ENCODE data around the gene SEPTIN7. TPM values are rescaled to one million over a fixed set of nuclear protein-coding genes. Genes with fewer than 3 reads are reported as not detected.

SEPTIN7 gene
- total and polyA plus RNA-seq, 10 donors: 184 to 243 (median 216) TPM

- no peaks in the 10 kb centered on the region for H3K36me3 ChIP-seq
- TF ChIP-seq POLR2A (IDR thresholded peaks at IDR 0.05) (no peak), CTCF (IDR thresholded peaks at IDR 0.05 in 8 of 11, conservative IDR thresholded peaks at IDR 0.05 in 3 of 11) (no peak)
- no peak overlapping the region for H3K27ac ChIP-seq
- DNase-seq: no peak
- intact Hi-C loops (cut with DNase I; ENCODE audit: low total_unique reads): no loop called here
- WGBS, 5 donors: 79 to 93% (median 90%) methylated on average over 5 of the region's 5 CpGs
- H3K4me1 ChIP-seq: peaks cover 2 to 29% (median 23%) of the 10 kb centered on the region in 6 donors
- H3K4me3 ChIP-seq: no peak overlapping the region
- H3K9me3 ChIP-seq: no peaks in the 10 kb centered on the region
- H3K27me3 ChIP-seq (replicated peaks in 1 of 7): no peaks in the 10 kb centered on the region
These were observed 3.5 kb upstream of the SEPTIN7 start for GRCh38 chr7:35797311-35797710.

GRCh38 chr7:35799846-35800717 lies 775 bp upstream of the SEPTIN7 start:
- Histone ChIP-seq H3K36me3 (no peaks in the 10 kb centered on the region), H3K27me3 (replicated peaks in 1 of 7) (no peaks in the 10 kb centered on the region), H3K9me3 (no peaks in the 10 kb centered on the region), H3K4me3 (peak overlapping the region; percentile 42 to 91 (median 79)), H3K4me1 (peaks cover 28 to 55% (median 41%) of the 10 kb centered on the region in 6 donors), H3K27ac (peak overlapping the region; percentile 98 to 100 (median 99))
- peak; percentile 96 for DNase-seq
- WGBS, 5 donors: 1 to 2% (median 1%) methylated on average over 37 of the region's 37 CpGs
- TF ChIP-seq CTCF (IDR thresholded peaks at IDR 0.05 in 8 of 11, conservative IDR thresholded peaks at IDR 0.05 in 3 of 11) (peak in 1 of 11 experiments; percentile 7), POLR2AphosphoS5 (IDR thresholded peaks at IDR 0.05) (no peak)
- intact Hi-C loops (cut with DNase I; ENCODE audit: low total_unique reads): loop anchor here (10.0 kb wide), 1 partner anchor 85 kb away; no protein-coding TSS in a partner anchor

GRCh38 chr7:35801392-35802101 lies 690 bp downstream of the SEPTIN7 start:
- Histone ChIP-seq H3K36me3 (no peaks in the 10 kb centered on the region), H3K27me3 (replicated peaks in 1 of 7) (no peaks in the 10 kb centered on the region), H3K9me3 (no peaks in the 10 kb centered on the region), H3K27ac (peak overlapping the region; percentile 98 to 100 (median 99)), H3K4me3 (peak overlapping the region; percentile 64 to 91 (median 79)), H3K4me1 (peaks cover 38 to 70% (median 56%) of the 10 kb centered on the region in 6 donors)
- 0 to 1% (median 1%) methylated on average over 39 to 70 of the region's 70 CpGs for WGBS, 5 donors
- TF ChIP-seq POLR2A (IDR thresholded peaks at IDR 0.05) (no peak), POLR2AphosphoS5 (IDR thresholded peaks at IDR 0.05) (peak in 1 of 3 donors; percentile 13), CTCF (IDR thresholded peaks at IDR 0.05 in 8 of 11, conservative IDR thresholded peaks at IDR 0.05 in 3 of 11) (peak in 9 of 11 experiments; percentile 14 to 66 (median 52))
- intact Hi-C loops (cut with DNase I; ENCODE audit: low total_unique reads): loop anchor here (10.0 kb wide), 1 partner anchor 87 kb away; no protein-coding TSS in a partner anchor
- peak; percentile 96 for DNase-seq

Measured in spleen (tissue), 11 donors.